Keratinocyte (primary cell): ENCODE data around the gene NMNAT1.
"Not testable (repeated sequence)": the region's sequence is repeated elsewhere in the genome, so short reads cannot be mapped to it uniquely, and the experiment has no call there.

Source experiments
- EZH2 ChIP-seq: IDR thresholded peaks from one replicate; pipeline ENCODE4 v1.6.1; 2012; ENCODE audit warnings: inconsistent platforms, mild to moderate bottlenecking, low read length, moderate library complexity
- TF ChIP-seq, protein P1 (sequence below), 3 experiments: IDR thresholded peaks in 1 of 3; conservative IDR thresholded peaks in 1 of 3; optimal IDR thresholded peaks in 1 of 3; 2 replicates in 2 of 3; 3 replicates in 1 of 3; pipeline versions ENCODE3 to v1.5.1; 2011; ENCODE audit warnings: low read length in 3 of 3, mild to moderate bottlenecking in 3 of 3, moderate library complexity in 2 of 3, control low read depth in 1 of 3, inconsistent platforms in 1 of 3; ENCODE audit not compliant: insufficient read depth in 2 of 3; ENCODE audit errors: extremely low read depth in 1 of 3

- TF ChIP-seq, protein P1, sequence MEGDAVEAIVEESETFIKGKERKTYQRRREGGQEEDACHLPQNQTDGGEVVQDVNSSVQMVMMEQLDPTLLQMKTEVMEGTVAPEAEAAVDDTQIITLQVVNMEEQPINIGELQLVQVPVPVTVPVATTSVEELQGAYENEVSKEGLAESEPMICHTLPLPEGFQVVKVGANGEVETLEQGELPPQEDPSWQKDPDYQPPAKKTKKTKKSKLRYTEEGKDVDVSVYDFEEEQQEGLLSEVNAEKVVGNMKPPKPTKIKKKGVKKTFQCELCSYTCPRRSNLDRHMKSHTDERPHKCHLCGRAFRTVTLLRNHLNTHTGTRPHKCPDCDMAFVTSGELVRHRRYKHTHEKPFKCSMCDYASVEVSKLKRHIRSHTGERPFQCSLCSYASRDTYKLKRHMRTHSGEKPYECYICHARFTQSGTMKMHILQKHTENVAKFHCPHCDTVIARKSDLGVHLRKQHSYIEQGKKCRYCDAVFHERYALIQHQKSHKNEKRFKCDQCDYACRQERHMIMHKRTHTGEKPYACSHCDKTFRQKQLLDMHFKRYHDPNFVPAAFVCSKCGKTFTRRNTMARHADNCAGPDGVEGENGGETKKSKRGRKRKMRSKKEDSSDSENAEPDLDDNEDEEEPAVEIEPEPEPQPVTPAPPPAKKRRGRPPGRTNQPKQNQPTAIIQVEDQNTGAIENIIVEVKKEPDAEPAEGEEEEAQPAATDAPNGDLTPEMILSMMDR (optimal IDR thresholded peaks at IDR 0.05 in 1 of 3, IDR thresholded peaks at IDR 0.05 in 1 of 3, conservative IDR thresholded peaks at IDR 0.05 in 1 of 3; ENCODE audit: extremely low read depth in 1 of 3, insufficient read depth in 2 of 3, low read length in 3 of 3): not testable (repeated sequence)
- not testable (repeated sequence) for TF ChIP-seq EZH2
Observed at GRCh38 chr1:10028956-10029500, 85.8 kb downstream of the NMNAT1 start.
